ENCODE results near the gene RRAGD. TPM values are rescaled to one million over a fixed set of nuclear protein-coding genes. Genes with fewer than 3 reads are reported as not detected.

The RRAGD gene
- total and polyA plus RNA-seq, 9 donors, result 60.2 to 109 (median 82.1) TPM

GRCh38 chr6:89439014-89439413 is 26.9 kb upstream of the RRAGD start:
- WGBS (ENCODE audit: insufficient coverage), result no CpG with 5 or more reads among the region's 2 CpGs
- no peak for DNase-seq
- Histone ChIP-seq H3K27ac (ENCODE audit: low read length) (no peak overlapping the region), H3K36me3 (ENCODE audit: control insufficient read depth, insufficient read depth, low read length) (no peaks in the 10 kb centered on the region), H3K4me3 (ENCODE audit: low read length) (no peak overlapping the region), H3K9me3 (replicated peaks; ENCODE audit: control insufficient read depth, low read depth, low read length) (no peaks in the 10 kb centered on the region), H3K4me1 (ENCODE audit: control insufficient read depth, insufficient read depth, low read length) (no peaks in the 10 kb centered on the region), H3K27me3 (ENCODE audit: control insufficient read depth, insufficient read depth, low read length) (no peaks in the 10 kb centered on the region)

- Histone ChIP-seq H3K36me3 (ENCODE audit: control insufficient read depth, insufficient read depth, low read length) (no peaks in the 10 kb centered on the region), H3K4me3 (ENCODE audit: low read length) (no peak overlapping the region), H3K9me3 (replicated peaks; ENCODE audit: control insufficient read depth, low read depth, low read length) (no peaks in the 10 kb centered on the region), H3K27ac (ENCODE audit: low read length) (no peak overlapping the region), H3K27me3 (ENCODE audit: control insufficient read depth, insufficient read depth, low read length) (peaks cover 4% of the 10 kb centered on the region), H3K4me1 (ENCODE audit: control insufficient read depth, insufficient read depth, low read length) (peaks cover 4% of the 10 kb centered on the region)
- DNase-seq, result no peak
- no CpG with 5 or more reads among the region's 1 CpG for WGBS (ENCODE audit: insufficient coverage)
These were observed 26.2 kb upstream of the RRAGD start for GRCh38 chr6:89438248-89438647.

- no CpG with 5 or more reads among the region's 2 CpGs for WGBS (ENCODE audit: insufficient coverage)
- Histone ChIP-seq H3K9me3 (replicated peaks; ENCODE audit: control insufficient read depth, low read depth, low read length) (no peaks in the 10 kb centered on the region), H3K36me3 (ENCODE audit: control insufficient read depth, insufficient read depth, low read length) (no peaks in the 10 kb centered on the region), H3K27me3 (ENCODE audit: control insufficient read depth, insufficient read depth, low read length) (peaks cover 8% of the 10 kb centered on the region), H3K4me3 (ENCODE audit: low read length) (no peak overlapping the region), H3K27ac (ENCODE audit: low read length) (no peak overlapping the region), H3K4me1 (ENCODE audit: control insufficient read depth, insufficient read depth, low read length) (peaks cover 8% of the 10 kb centered on the region)
- no peak for DNase-seq
These were observed 24.2 kb upstream of the RRAGD start for GRCh38 chr6:89436226-89436625.

- Histone ChIP-seq H3K27me3 (ENCODE audit: control insufficient read depth, insufficient read depth, low read length) (peaks cover 14% of the 10 kb centered on the region), H3K36me3 (ENCODE audit: control insufficient read depth, insufficient read depth, low read length) (no peaks in the 10 kb centered on the region), H3K4me1 (ENCODE audit: control insufficient read depth, insufficient read depth, low read length) (peaks cover 8% of the 10 kb centered on the region), H3K9me3 (replicated peaks; ENCODE audit: control insufficient read depth, low read depth, low read length) (no peaks in the 10 kb centered on the region), H3K4me3 (ENCODE audit: low read length) (no peak overlapping the region), H3K27ac (ENCODE audit: low read length) (no peak overlapping the region)
- DNase-seq, result peak; percentile 24
- no CpG with 5 or more reads among the region's 4 CpGs for WGBS (ENCODE audit: insufficient coverage)
These were observed 22.9 kb upstream of the RRAGD start for GRCh38 chr6:89434954-89435353.

GRCh38 chr6:89434150-89434499 is 22.1 kb upstream of the RRAGD start:
- Histone ChIP-seq H3K4me3 (ENCODE audit: low read length) (no peak overlapping the region), H3K9me3 (replicated peaks; ENCODE audit: control insufficient read depth, low read depth, low read length) (no peaks in the 10 kb centered on the region), H3K27ac (ENCODE audit: low read length) (no peak overlapping the region), H3K4me1 (ENCODE audit: control insufficient read depth, insufficient read depth, low read length) (peaks cover 8% of the 10 kb centered on the region), H3K27me3 (ENCODE audit: control insufficient read depth, insufficient read depth, low read length) (peaks cover 14% of the 10 kb centered on the region), H3K36me3 (ENCODE audit: control insufficient read depth, insufficient read depth, low read length) (no peaks in the 10 kb centered on the region)
- DNase-seq, result no peak
- 71% methylated on average over 2 of the region's 3 CpGs for WGBS (ENCODE audit: insufficient coverage)

GRCh38 chr6:89433252-89434149 is 21.4 kb upstream of the RRAGD start:
- no peaks in the 10 kb centered on the region for H3K9me3 ChIP-seq (replicated peaks; ENCODE audit: control insufficient read depth, low read depth, low read length)
- peak overlapping the region; percentile 64 for H3K4me3 ChIP-seq (ENCODE audit: low read length)
- no peak overlapping the region for H3K27ac ChIP-seq (ENCODE audit: low read length)
- H3K27me3 ChIP-seq (ENCODE audit: control insufficient read depth, insufficient read depth, low read length), result peaks cover 14% of the 10 kb centered on the region
- DNase-seq, result peak; percentile 25
- H3K36me3 ChIP-seq (ENCODE audit: control insufficient read depth, insufficient read depth, low read length), result no peaks in the 10 kb centered on the region
- WGBS (ENCODE audit: insufficient coverage), result under 1% methylated on average over 70 of the region's 80 CpGs
- peaks cover 8% of the 10 kb centered on the region for H3K4me1 ChIP-seq (ENCODE audit: control insufficient read depth, insufficient read depth, low read length)

GRCh38 chr6:89432875-89433251 is 20.8 kb upstream of the RRAGD start, which contains the start of gene ANKRD6:
TSS of gene ANKRD6 (plus strand) at chr6:89433152. CDS start at chr6:89566977, 133,825 bp downstream.
- peaks cover 8% of the 10 kb centered on the region for H3K4me1 ChIP-seq (ENCODE audit: control insufficient read depth, insufficient read depth, low read length)
- no peaks in the 10 kb centered on the region for H3K36me3 ChIP-seq (ENCODE audit: control insufficient read depth, insufficient read depth, low read length)
- H3K4me3 ChIP-seq (ENCODE audit: low read length), result peak within 1 kb of the TSS; percentile 64
- under 1% methylated on average over 27 of the region's 38 CpGs for WGBS (ENCODE audit: insufficient coverage)
- H3K27me3 ChIP-seq (ENCODE audit: control insufficient read depth, insufficient read depth, low read length), result peaks cover 14% of the 10 kb centered on the region
- H3K9me3 ChIP-seq (replicated peaks; ENCODE audit: control insufficient read depth, low read depth, low read length), result no peaks in the 10 kb centered on the region
- DNase-seq, result peak; percentile 78
- no peak within 1 kb of the TSS for H3K27ac ChIP-seq (ENCODE audit: low read length)

- no peaks in the 10 kb centered on the region for H3K9me3 ChIP-seq (replicated peaks; ENCODE audit: control insufficient read depth, low read depth, low read length)
- H3K36me3 ChIP-seq (ENCODE audit: control insufficient read depth, insufficient read depth, low read length), result no peaks in the 10 kb centered on the region
- no peak overlapping the region for H3K4me3 ChIP-seq (ENCODE audit: low read length)
- no peak overlapping the region for H3K27ac ChIP-seq (ENCODE audit: low read length)
- no peak for DNase-seq
- peaks cover 14% of the 10 kb centered on the region for H3K27me3 ChIP-seq (ENCODE audit: control insufficient read depth, insufficient read depth, low read length)
- WGBS (ENCODE audit: insufficient coverage), result 39% methylated on average over 3 of the region's 7 CpGs
- peaks cover 8% of the 10 kb centered on the region for H3K4me1 ChIP-seq (ENCODE audit: control insufficient read depth, insufficient read depth, low read length)
These were observed 18.3 kb upstream of the RRAGD start for GRCh38 chr6:89430201-89430962.

- Histone ChIP-seq H3K27ac (ENCODE audit: low read length) (no peak overlapping the region), H3K27me3 (ENCODE audit: control insufficient read depth, insufficient read depth, low read length) (peaks cover 9% of the 10 kb centered on the region), H3K4me3 (ENCODE audit: low read length) (no peak overlapping the region), H3K4me1 (ENCODE audit: control insufficient read depth, insufficient read depth, low read length) (peaks cover 6% of the 10 kb centered on the region), H3K36me3 (ENCODE audit: control insufficient read depth, insufficient read depth, low read length) (no peaks in the 10 kb centered on the region), H3K9me3 (replicated peaks; ENCODE audit: control insufficient read depth, low read depth, low read length) (no peaks in the 10 kb centered on the region)
- DNase-seq, result no peak
- no CpG with 5 or more reads among the region's 1 CpG for WGBS (ENCODE audit: insufficient coverage)
These were observed 4.7 kb upstream of the RRAGD start for GRCh38 chr6:89416796-89417195.

GRCh38 chr6:89415185-89415584 is 3.1 kb upstream of the RRAGD start:
- DNase-seq, result no peak
- 100% methylated on average over 1 of the region's 2 CpGs for whole genome bisulfite sequencing (ENCODE audit: insufficient coverage)

More at GRCh38 chr6:89415185-89415584, 3.1 kb upstream of the RRAGD start:
- Histone ChIP-seq H3K9me3 (replicated peaks; ENCODE audit: control insufficient read depth, low read depth, low read length) (no peaks in the 10 kb centered on the region), H3K36me3 (ENCODE audit: control insufficient read depth, insufficient read depth, low read length) (no peaks in the 10 kb centered on the region), H3K4me1 (ENCODE audit: control insufficient read depth, insufficient read depth, low read length) (peaks cover 12% of the 10 kb centered on the region), H3K4me3 (ENCODE audit: low read length) (no peak overlapping the region), H3K27me3 (ENCODE audit: control insufficient read depth, insufficient read depth, low read length) (peaks cover 13% of the 10 kb centered on the region), H3K27ac (ENCODE audit: low read length) (no peak overlapping the region)
